ENCODE measurements around the gene NUDT3. TPM values are rescaled to one million over a fixed set of nuclear protein-coding genes. Genes with fewer than 3 reads are reported as not detected.
A peak's percentile ranks its signal among the peaks of the same experiment; 100 is the strongest.

NUDT3 gene
- total RNA-seq, 4 donors from 2014 or later, result 9.6 to 27.9 (median 16.9) TPM

DNA sequence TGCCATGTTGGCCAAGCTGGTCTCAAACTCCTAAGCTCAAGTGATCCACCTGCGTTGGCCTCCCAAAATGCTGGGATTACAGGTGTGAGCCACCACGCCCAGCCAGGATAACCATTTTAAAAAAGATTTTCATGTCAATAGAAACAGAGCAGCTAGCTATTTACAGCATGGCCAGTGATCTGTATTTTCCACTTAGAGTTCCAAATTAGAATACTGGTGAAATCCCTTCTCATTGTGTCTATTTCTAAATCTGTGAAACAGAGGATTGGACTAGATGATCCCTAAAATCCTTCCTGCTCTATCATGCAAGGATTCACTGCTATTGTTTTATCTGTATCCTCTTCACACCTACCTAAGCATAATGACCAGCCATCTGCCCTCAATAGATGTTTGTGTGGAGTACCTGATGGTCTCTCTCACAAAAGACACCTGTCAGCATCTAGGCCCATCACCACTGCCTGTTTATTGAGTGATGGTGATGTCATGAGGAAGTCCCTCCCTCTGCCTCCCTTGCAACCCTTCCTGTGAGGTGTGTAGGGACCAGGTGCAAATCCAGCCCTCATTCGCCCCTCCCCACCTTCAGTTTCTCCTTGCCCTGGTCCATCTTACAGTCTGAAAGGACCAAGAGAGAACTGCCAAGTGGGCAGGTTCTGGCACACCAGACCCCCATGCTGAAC, 117.2 kb downstream of the NUDT3 start:
- Histone ChIP-seq H3K4me3 (no peak overlapping the region), H3K4me1 (no peaks in the 10 kb centered on the region), H3K27ac (no peak overlapping the region), H3K36me3 (no peaks in the 10 kb centered on the region), H3K9me3 (no peaks in the 10 kb centered on the region), H3K27me3 (no peaks in the 10 kb centered on the region)
- WGBS, 2 donors (ENCODE audit: low coverage in 1 of 2), result 89% methylated on average over 3 of the region's 3 CpGs; no CpG with 5 or more reads in 1 of the 2 donors
- TF ChIP-seq POLR2AphosphoS5 (IDR thresholded peaks at IDR 0.05) (no peak), POLR2A (IDR thresholded peaks at IDR 0.05) (no peak), CTCF (IDR thresholded peaks at IDR 0.05) (no peak), EP300 (IDR thresholded peaks at IDR 0.05; ENCODE audit: low read depth) (no peak)
- intact Hi-C loops (cut with DNase I; ENCODE audit: low total_unique reads), result no loop called here
- no peak for DNase-seq
- in situ Hi-C loops (cut with MboI; ENCODE audit: low pct_ligation_motif_present in 1 of 4, low pct_unique_long_range_greater_than_20kb in 1 of 4, low sequenced_read_pairs in 3 of 4), result no loop called here

- intact Hi-C loops (cut with DNase I; ENCODE audit: low total_unique reads) (no loop called here), in situ Hi-C loops (cut with MboI; ENCODE audit: low pct_ligation_motif_present in 1 of 4, low pct_unique_long_range_greater_than_20kb in 1 of 4, low sequenced_read_pairs in 3 of 4) (loop anchor here in 1 of 4 donors (25.0 kb wide), 1 partner anchor 113 kb away; the partner anchor contains the start of gene NUDT3)
- no peak for TF ChIP-seq EP300 (IDR thresholded peaks at IDR 0.05; ENCODE audit: low read depth)
- no peak for TF ChIP-seq POLR2A (IDR thresholded peaks at IDR 0.05)
- TF ChIP-seq POLR2AphosphoS5 (IDR thresholded peaks at IDR 0.05), result no peak
- TF ChIP-seq CTCF (IDR thresholded peaks at IDR 0.05), result no peak
- no peaks in the 10 kb centered on the region for H3K27me3 ChIP-seq
- H3K4me1 ChIP-seq, result no peaks in the 10 kb centered on the region
- H3K9me3 ChIP-seq, result no peaks in the 10 kb centered on the region
- no peak for DNase-seq
- no peak overlapping the region for H3K27ac ChIP-seq
- H3K36me3 ChIP-seq, result no peaks in the 10 kb centered on the region
- WGBS, 2 donors (ENCODE audit: low coverage in 1 of 2), result 100% methylated on average over 1 of the region's 1 CpG
- no peak overlapping the region for H3K4me3 ChIP-seq
Observed at GRCh38 chr6:34274129-34274528, 118.3 kb downstream of the NUDT3 start.

- in situ Hi-C loops (cut with MboI; ENCODE audit: low pct_ligation_motif_present in 1 of 4, low pct_unique_long_range_greater_than_20kb in 1 of 4, low sequenced_read_pairs in 3 of 4) (loop anchor here in 1 of 4 donors (25.0 kb wide), 1 partner anchor 114 kb away; the partner anchor contains the start of gene NUDT3), intact Hi-C loops (cut with DNase I; ENCODE audit: low total_unique reads) (no loop called here)
- 73 to 83% methylated on average over 1 to 3 of the region's 3 CpGs for WGBS, 2 donors (ENCODE audit: low coverage in 1 of 2)
- no peak for TF ChIP-seq POLR2A (IDR thresholded peaks at IDR 0.05)
- no peak for TF ChIP-seq POLR2AphosphoS5 (IDR thresholded peaks at IDR 0.05)
- TF ChIP-seq CTCF (IDR thresholded peaks at IDR 0.05), result no peak
- Histone ChIP-seq H3K4me1 (no peaks in the 10 kb centered on the region), H3K4me3 (no peak overlapping the region), H3K36me3 (no peaks in the 10 kb centered on the region), H3K9me3 (no peaks in the 10 kb centered on the region), H3K27me3 (no peaks in the 10 kb centered on the region), H3K27ac (no peak overlapping the region)
- DNase-seq, result no peak
Observed at GRCh38 chr6:34273242-34273805, 119.1 kb downstream of the NUDT3 start.

GRCh38 chr6:34272013-34272926, 120.2 kb downstream of the NUDT3 start:
- in situ Hi-C loops (cut with MboI; ENCODE audit: low pct_ligation_motif_present in 1 of 4, low pct_unique_long_range_greater_than_20kb in 1 of 4, low sequenced_read_pairs in 3 of 4), result loop anchor here in 1 of 4 donors (25.0 kb wide), 1 partner anchor 115 kb away; the partner anchor contains the start of gene NUDT3

More at GRCh38 chr6:34272013-34272926, 120.2 kb downstream of the NUDT3 start:
- H3K9me3 ChIP-seq, result no peaks in the 10 kb centered on the region
- H3K4me1 ChIP-seq, result no peaks in the 10 kb centered on the region
- TF ChIP-seq EP300 (IDR thresholded peaks at IDR 0.05; ENCODE audit: low read depth) (no peak), POLR2A (IDR thresholded peaks at IDR 0.05) (no peak), CTCF (IDR thresholded peaks at IDR 0.05) (no peak), POLR2AphosphoS5 (IDR thresholded peaks at IDR 0.05) (no peak)
- WGBS, 2 donors (ENCODE audit: low coverage in 1 of 2), result 87 to 96% methylated on average over 4 to 13 of the region's 13 CpGs
- no peaks in the 10 kb centered on the region for H3K36me3 ChIP-seq
- no peak for DNase-seq
- intact Hi-C loops (cut with DNase I; ENCODE audit: low total_unique reads), result no loop called here
- H3K27ac ChIP-seq, result peak overlapping the region in 1 of 4 donors; percentile 1
- H3K27me3 ChIP-seq, result no peaks in the 10 kb centered on the region
- H3K4me3 ChIP-seq, result no peak overlapping the region

Data from transverse colon (tissue), 4 donors.